NCI-H82 (cell line): ENCODE measurements around the gene CD79B.

ENCODE experiments used
- DNase-seq: peaks from one replicate; lab custom pipeline; 2025; lab: John Stamatoyannopoulos, UW

CD79B gene

GRCh38 chr17:63954402-63955063, 22.4 kb upstream of the CD79B start:
- DNase-seq = no peak

GRCh38 chr17:63950940-63951907, 19.1 kb upstream of the CD79B start:
- DNase-seq = peak; percentile 45

GRCh38 chr17:63949576-63950250, 17.6 kb upstream of the CD79B start:
- no peak for DNase-seq

- DNase-seq = no peak
These were observed 16.4 kb upstream of the CD79B start for GRCh38 chr17:63948521-63948920.

- DNase-seq = no peak
These were observed 15.7 kb upstream of the CD79B start for GRCh38 chr17:63947711-63948330.

GRCh38 chr17:63946440-63947363, 14.6 kb upstream of the CD79B start:
- DNase-seq = peak; percentile 86

- no peak for DNase-seq
These were observed 13.8 kb upstream of the CD79B start for GRCh38 chr17:63945784-63946439.

GRCh38 chr17:63944736-63945499, 12.8 kb upstream of the CD79B start:
- no peak for DNase-seq

GRCh38 chr17:63943745-63944144, 11.6 kb upstream of the CD79B start:
- DNase-seq = no peak

GRCh38 chr17:63942309-63942985, 10.3 kb upstream of the CD79B start:
- DNase-seq = no peak

GRCh38 chr17:63941751-63942150, 9.6 kb upstream of the CD79B start:
- no peak for DNase-seq

GRCh38 chr17:63941162-63941561, 9.0 kb upstream of the CD79B start:
- DNase-seq = no peak

- DNase-seq = no peak
These were observed 8.5 kb upstream of the CD79B start for GRCh38 chr17:63940584-63940983.

GRCh38 chr17:63939884-63940283, 7.8 kb upstream of the CD79B start:
- DNase-seq = no peak

- no peak for DNase-seq
These were observed 7.3 kb upstream of the CD79B start for GRCh38 chr17:63939401-63939800.

GRCh38 chr17:63937920-63938319, 5.8 kb upstream of the CD79B start:
- DNase-seq = no peak

- no peak for DNase-seq
These were observed 5.2 kb upstream of the CD79B start for GRCh38 chr17:63937319-63937718.

- DNase-seq = no peak
These were observed 2.3 kb upstream of the CD79B start for GRCh38 chr17:63934183-63935112.
